ENCODE measurements around the gene UBE2L6.
"Not testable (repeated sequence)": the region's sequence is repeated elsewhere in the genome, so short reads cannot be mapped to it uniquely, and the experiment has no call there.

The UBE2L6 gene

GRCh38 chr11:57566905-57567514 is 462 bp downstream of the UBE2L6 start:
- DNase-seq (ENCODE audit: low read depth in 3 of 3, low spot score in 1 of 3): no peak

GRCh38 chr11:57566005-57566904 is 1.2 kb downstream of the UBE2L6 start:
- no peak for DNase-seq (ENCODE audit: low read depth in 3 of 3, low spot score in 1 of 3)

- no peak for DNase-seq (ENCODE audit: low read depth in 3 of 3, low spot score in 1 of 3)
Observed at GRCh38 chr11:57562596-57562995, 4.9 kb downstream of the UBE2L6 start.

- DNase-seq (ENCODE audit: low read depth in 3 of 3, low spot score in 1 of 3): no peak
Observed at GRCh38 chr11:57560146-57560545, 7.3 kb downstream of the UBE2L6 start.

- no peak for DNase-seq (ENCODE audit: low read depth in 3 of 3, low spot score in 1 of 3)
Observed at GRCh38 chr11:57556041-57556440, 11.4 kb downstream of the UBE2L6 start.

- DNase-seq (ENCODE audit: low read depth in 3 of 3, low spot score in 1 of 3): no peak
Observed at GRCh38 chr11:57555393-57555792, 12.1 kb downstream of the UBE2L6 start.

GRCh38 chr11:57552479-57552878 is 15.0 kb downstream of the UBE2L6 start:
- no peak for DNase-seq (ENCODE audit: low read depth in 3 of 3, low spot score in 1 of 3)

GRCh38 chr11:57551941-57552340 is 15.5 kb downstream of the UBE2L6 start:
- DNase-seq (ENCODE audit: low read depth in 3 of 3, low spot score in 1 of 3): no peak

- no peak for DNase-seq (ENCODE audit: low read depth in 3 of 3, low spot score in 1 of 3)
Observed at GRCh38 chr11:57549983-57550382, 17.5 kb downstream of the UBE2L6 start.

- no peak for DNase-seq (ENCODE audit: low read depth in 3 of 3, low spot score in 1 of 3)
Observed at GRCh38 chr11:57547854-57548377, 19.6 kb downstream of the UBE2L6 start.

- DNase-seq (ENCODE audit: low read depth in 3 of 3, low spot score in 1 of 3): no peak
Observed at GRCh38 chr11:57546869-57547475, 20.5 kb downstream of the UBE2L6 start.

- DNase-seq (ENCODE audit: low read depth in 3 of 3, low spot score in 1 of 3): no peak
Observed at GRCh38 chr11:57546451-57546850, 21.0 kb downstream of the UBE2L6 start.

- DNase-seq (ENCODE audit: low read depth in 3 of 3, low spot score in 1 of 3): no peak
Observed at GRCh38 chr11:57545883-57546282, 21.6 kb downstream of the UBE2L6 start.

- no peak for DNase-seq (ENCODE audit: low read depth in 3 of 3, low spot score in 1 of 3)
Observed at GRCh38 chr11:57544566-57544965, 22.9 kb downstream of the UBE2L6 start.

- no peak for DNase-seq (ENCODE audit: low read depth in 3 of 3, low spot score in 1 of 3)
Observed at GRCh38 chr11:57543593-57543992, 23.9 kb downstream of the UBE2L6 start.

- no peak for DNase-seq (ENCODE audit: low read depth in 3 of 3, low spot score in 1 of 3)
Observed at GRCh38 chr11:57542582-57542981, 24.9 kb downstream of the UBE2L6 start.

- no peak for DNase-seq (ENCODE audit: low read depth in 3 of 3, low spot score in 1 of 3)
Observed at GRCh38 chr11:57541169-57541568, 26.3 kb downstream of the UBE2L6 start.

- no peak for DNase-seq (ENCODE audit: low read depth in 3 of 3, low spot score in 1 of 3)
Observed at GRCh38 chr11:57539342-57539741, 28.1 kb downstream of the UBE2L6 start.

GRCh38 chr11:57536947-57537619 is 30.4 kb downstream of the UBE2L6 start, which contains the start of gene SMTNL1:
Gene SMTNL1 (plus strand): TSS chr11:57537595. CDS start chr11:57542643, 5,048 bp downstream.
- no peak for DNase-seq (ENCODE audit: low read depth in 3 of 3, low spot score in 1 of 3)

- DNase-seq (ENCODE audit: low read depth in 3 of 3, low spot score in 1 of 3): not testable (repeated sequence)
Observed at GRCh38 chr11:57534449-57534848, 33.0 kb downstream of the UBE2L6 start.

All from stimulated activated CD4-positive, alpha-beta T cell treated with anti-CD3 and anti-CD28 coated beads, TNF-alpha, amount 100 ng/mL, for 1 hour (primary cell).